Peyer's patch (tissue), 4 donors: ENCODE results near the gene NSFL1C. TPM values are rescaled to one million over a fixed set of nuclear protein-coding genes. Genes with fewer than 3 reads are reported as not detected.
A peak's percentile ranks its signal among the peaks of the same experiment; 100 is the strongest.

Experiments
- DNase-seq, 3 donors: peaks; one replicate each; pipeline ENCODE4 v3.0.0-alpha.2; 2017 to 2019
- H3K27ac ChIP-seq, 4 donors: fragments of 200-600 bp; sonication (generic); one replicate each; pipeline ENCODE4 v1.5.1; 2016 to 2019
- H3K27me3 ChIP-seq, 2 donors: fragments of 200-600 bp; sonication (generic); one replicate each; pipeline ENCODE4 v1.5.1; 2019
- H3K36me3 ChIP-seq, 3 donors: fragments of 200-600 bp; sonication (generic); one replicate each; pipeline ENCODE4 v1.5.1; 2016 to 2019
- H3K4me1 ChIP-seq, 4 donors: fragments of 200-600 bp; sonication (generic); one replicate each; pipeline ENCODE4 v1.5.1; 2016 to 2019
- H3K4me3 ChIP-seq, 4 donors: fragments of 200-600 bp; sonication (generic); 1 replicate in 3 of 4; 2 replicates in 1 of 4; pipeline ENCODE4 v1.5.1; 2016 to 2019; ENCODE audit warnings: mild to moderate bottlenecking in 1 of 4
- H3K9me3 ChIP-seq, 4 donors: fragments of 200-600 bp; sonication (generic); one replicate each; pipeline ENCODE4 v1.5.1; 2016 to 2019; ENCODE audit warnings: mild to moderate bottlenecking in 1 of 4
- CTCF ChIP-seq, 6 experiments: fragments of 450-650 bp in 4 of 6; fragments of 200-600 bp in 2 of 6; sonication (generic) in 1 of 6; IDR thresholded peaks; one replicate each; pipeline ENCODE4 v1.5.1; 2017 to 2019; ENCODE audit warnings: antibody characterized with exemption in 6 of 6, mild to moderate bottlenecking in 3 of 6, moderate library complexity in 1 of 6
- POLR2A ChIP-seq, 2 donors: fragments of 450-650 bp; IDR thresholded peaks; one replicate each; pipeline ENCODE4 v1.5.1; 2017; ENCODE audit warnings: antibody characterized with exemption in 2 of 2, mild to moderate bottlenecking in 2 of 2, moderate library complexity in 2 of 2
- total RNA-seq, 4 donors: library from RNA; depleted of rRNA; stranded (reverse); fragments of >200 nt; gene quantifications; one replicate each; pipeline ENCODE4 v1.1.0, GENCODE V29; 2016

Gene NSFL1C
- total RNA-seq, 4 donors from 2014 or later: 49.9 to 82.5 (median 59.8) TPM

- peak in 2 of 3 donors; percentile 64 to 79 for DNase-seq
- TF ChIP-seq POLR2A (IDR thresholded peaks at IDR 0.05): no peak
- no peak for TF ChIP-seq CTCF (IDR thresholded peaks at IDR 0.05)
- Histone ChIP-seq H3K27ac (peak overlapping the region in 2 of 4 donors; percentile 39 to 67), H3K4me3 (no peak overlapping the region), H3K4me1 (peaks cover 0 to 5% (median 0%) of the 10 kb centered on the region in 4 donors), H3K36me3 (no peaks in the 10 kb centered on the region), H3K27me3 (no peaks in the 10 kb centered on the region), H3K9me3 (peaks cover 0 to 7% (median 0%) of the 10 kb centered on the region in 4 donors)
Measured at GRCh38 chr20:1415667-1416468, 50.8 kb downstream of the NSFL1C start.

DNA sequence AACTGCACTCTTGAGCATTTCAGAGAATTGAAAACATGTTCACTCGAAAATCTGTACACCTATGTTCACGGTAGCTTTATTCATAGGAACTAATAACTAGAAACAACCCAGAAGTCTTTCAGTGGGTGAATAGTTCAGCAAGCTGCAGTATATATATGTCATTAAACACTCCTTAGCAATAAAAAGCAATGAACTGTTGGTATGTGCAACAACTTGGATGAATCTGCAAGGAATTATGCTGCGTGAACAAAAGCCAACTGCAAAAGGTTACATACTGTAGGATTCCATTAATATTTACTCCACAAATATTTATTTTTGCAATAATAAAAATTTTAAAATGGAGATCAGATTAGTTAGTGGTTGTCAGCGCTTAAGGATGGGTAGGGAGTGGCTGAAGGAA is 51.7 kb downstream of the NSFL1C start:
- H3K4me3 ChIP-seq: no peak overlapping the region
- TF ChIP-seq CTCF (IDR thresholded peaks at IDR 0.05): no peak
- no peak for TF ChIP-seq POLR2A (IDR thresholded peaks at IDR 0.05)
- H3K36me3 ChIP-seq: no peaks in the 10 kb centered on the region
- DNase-seq: no peak
- H3K27me3 ChIP-seq: no peaks in the 10 kb centered on the region
- H3K4me1 ChIP-seq: peaks cover 0 to 5% (median 0%) of the 10 kb centered on the region in 4 donors
- H3K9me3 ChIP-seq: peaks cover 0 to 7% (median 0%) of the 10 kb centered on the region in 4 donors
- H3K27ac ChIP-seq: peak overlapping the region in 1 of 4 donors; percentile 35

- H3K27me3 ChIP-seq: no peaks in the 10 kb centered on the region
- DNase-seq: no peak
- TF ChIP-seq POLR2A (IDR thresholded peaks at IDR 0.05): no peak
- no peak for TF ChIP-seq CTCF (IDR thresholded peaks at IDR 0.05)
- no peak overlapping the region for H3K27ac ChIP-seq
- H3K36me3 ChIP-seq: no peaks in the 10 kb centered on the region
- H3K4me3 ChIP-seq: no peak overlapping the region
- peaks cover 0 to 7% (median 2%) of the 10 kb centered on the region in 4 donors for H3K4me1 ChIP-seq
- H3K9me3 ChIP-seq: no peaks in the 10 kb centered on the region
Measured at GRCh38 chr20:1405801-1406200, 60.8 kb downstream of the NSFL1C start.

- no peak overlapping the region for H3K27ac ChIP-seq
- no peak overlapping the region for H3K4me3 ChIP-seq
- TF ChIP-seq CTCF (IDR thresholded peaks at IDR 0.05): no peak
Measured at GRCh38 chr20:1403624-1404023, 63.0 kb downstream of the NSFL1C start.

GRCh38 chr20:1402149-1402548 is 64.5 kb downstream of the NSFL1C start:
- Histone ChIP-seq H3K27me3 (no peaks in the 10 kb centered on the region), H3K4me1 (peaks cover 0 to 26% (median 4%) of the 10 kb centered on the region in 4 donors)

More at GRCh38 chr20:1403624-1404023, 63.0 kb downstream of the NSFL1C start:
- no peaks in the 10 kb centered on the region for H3K9me3 ChIP-seq
- H3K27me3 ChIP-seq: no peaks in the 10 kb centered on the region
- no peaks in the 10 kb centered on the region for H3K36me3 ChIP-seq
- H3K4me1 ChIP-seq: peaks cover 0 to 21% (median 4%) of the 10 kb centered on the region in 4 donors
- no peak for DNase-seq

More at GRCh38 chr20:1402149-1402548, 64.5 kb downstream of the NSFL1C start:
- TF ChIP-seq POLR2A (IDR thresholded peaks at IDR 0.05) (no peak), CTCF (IDR thresholded peaks at IDR 0.05) (no peak)
- Histone ChIP-seq H3K9me3 (no peaks in the 10 kb centered on the region), H3K36me3 (no peaks in the 10 kb centered on the region), H3K27ac (peak overlapping the region in 1 of 4 donors; percentile 70), H3K4me3 (no peak overlapping the region)
- DNase-seq: no peak
